ENCODE results near the gene USP49. TPM values are rescaled to one million over a fixed set of nuclear protein-coding genes. Genes with fewer than 3 reads are reported as not detected.

The USP49 gene
- total RNA-seq, 3 donors from 2014 or later = 3.4 to 4.9 (median 4.7) TPM

GRCh38 chr6:41896281-41896680, 1.1 kb upstream of the USP49 start:
- H3K27ac ChIP-seq = peak overlapping the region in 1 of 2 donors; percentile 83
- peak overlapping the region in 2 of 3 donors; percentile 77 to 78 for H3K4me3 ChIP-seq
- no peak for DNase-seq (ENCODE audit: low spot score in 2 of 2)
- no peaks in the 10 kb centered on the region for H3K36me3 ChIP-seq
- no peaks in the 10 kb centered on the region for H3K4me1 ChIP-seq
- no peaks in the 10 kb centered on the region for H3K9me3 ChIP-seq
- TF ChIP-seq POLR2A (IDR thresholded peaks at IDR 0.05) (no peak), POLR2AphosphoS5 (IDR thresholded peaks at IDR 0.05) (no peak)
- TF ChIP-seq, protein P1, sequence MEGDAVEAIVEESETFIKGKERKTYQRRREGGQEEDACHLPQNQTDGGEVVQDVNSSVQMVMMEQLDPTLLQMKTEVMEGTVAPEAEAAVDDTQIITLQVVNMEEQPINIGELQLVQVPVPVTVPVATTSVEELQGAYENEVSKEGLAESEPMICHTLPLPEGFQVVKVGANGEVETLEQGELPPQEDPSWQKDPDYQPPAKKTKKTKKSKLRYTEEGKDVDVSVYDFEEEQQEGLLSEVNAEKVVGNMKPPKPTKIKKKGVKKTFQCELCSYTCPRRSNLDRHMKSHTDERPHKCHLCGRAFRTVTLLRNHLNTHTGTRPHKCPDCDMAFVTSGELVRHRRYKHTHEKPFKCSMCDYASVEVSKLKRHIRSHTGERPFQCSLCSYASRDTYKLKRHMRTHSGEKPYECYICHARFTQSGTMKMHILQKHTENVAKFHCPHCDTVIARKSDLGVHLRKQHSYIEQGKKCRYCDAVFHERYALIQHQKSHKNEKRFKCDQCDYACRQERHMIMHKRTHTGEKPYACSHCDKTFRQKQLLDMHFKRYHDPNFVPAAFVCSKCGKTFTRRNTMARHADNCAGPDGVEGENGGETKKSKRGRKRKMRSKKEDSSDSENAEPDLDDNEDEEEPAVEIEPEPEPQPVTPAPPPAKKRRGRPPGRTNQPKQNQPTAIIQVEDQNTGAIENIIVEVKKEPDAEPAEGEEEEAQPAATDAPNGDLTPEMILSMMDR (IDR thresholded peaks at IDR 0.05) = no peak
- intact Hi-C loops (cut with DNase I; ENCODE audit: low total_unique reads) = no loop called here
- no peaks in the 10 kb centered on the region for H3K27me3 ChIP-seq

DNA sequence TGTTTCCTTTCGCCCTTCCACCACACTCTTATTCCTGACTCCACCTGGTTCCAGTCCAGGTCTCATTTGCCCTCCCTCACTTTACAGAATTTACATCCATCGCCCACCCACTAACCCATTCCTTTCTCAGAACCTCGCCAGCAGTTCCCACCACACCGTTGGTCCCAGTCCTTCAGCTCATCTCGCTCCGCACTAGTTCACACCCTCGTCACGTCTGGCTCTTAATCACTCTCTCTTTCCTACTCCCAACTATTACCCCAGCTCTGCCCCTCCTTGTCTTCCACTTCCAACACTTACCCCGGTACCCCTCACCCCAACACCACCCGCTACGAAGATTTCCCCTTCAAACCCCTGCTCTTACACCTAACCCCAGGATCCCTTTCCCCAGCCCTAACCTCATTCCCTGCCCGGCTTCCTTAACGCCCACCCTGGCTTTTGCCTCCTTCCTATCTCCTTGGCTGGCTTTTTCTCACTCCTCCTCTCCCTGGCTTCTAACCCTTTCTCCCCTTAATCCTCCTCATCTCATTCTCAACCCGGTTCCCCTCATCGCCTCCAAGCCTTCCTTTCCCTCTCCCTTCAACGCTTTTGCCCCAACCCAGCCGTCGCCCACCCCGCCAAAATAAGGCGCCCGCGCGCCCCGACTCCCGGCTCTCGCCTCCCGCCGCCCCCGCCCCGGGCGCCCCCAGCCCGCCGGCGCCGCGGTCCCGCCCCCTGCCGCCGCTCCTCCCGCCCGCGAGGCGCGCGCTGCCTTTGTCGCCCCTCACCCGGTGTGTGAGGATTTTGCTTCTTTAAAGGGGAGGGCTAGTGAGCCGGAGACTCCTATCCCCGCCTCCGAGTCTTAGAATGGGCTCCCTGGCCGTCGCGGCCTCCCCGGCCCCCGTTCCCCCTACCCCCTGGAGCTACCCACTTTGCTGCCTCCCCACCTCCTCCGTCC, 542 bp downstream of the USP49 start:
- Histone ChIP-seq H3K4me3 (peak overlapping the region; percentile 76 to 78 (median 77)), H3K9me3 (no peaks in the 10 kb centered on the region), H3K27me3 (no peaks in the 10 kb centered on the region), H3K36me3 (no peaks in the 10 kb centered on the region), H3K4me1 (no peaks in the 10 kb centered on the region), H3K27ac (peak overlapping the region; percentile 81 to 83)
- intact Hi-C loops (cut with DNase I; ENCODE audit: low total_unique reads) = no loop called here
- TF ChIP-seq, protein P1 (IDR thresholded peaks at IDR 0.05) = no peak
- TF ChIP-seq POLR2A (IDR thresholded peaks at IDR 0.05) (no peak), POLR2AphosphoS5 (IDR thresholded peaks at IDR 0.05) (no peak)
- DNase-seq (ENCODE audit: low spot score in 2 of 2) = no peak

- Histone ChIP-seq H3K4me3 (no peak overlapping the region), H3K36me3 (no peaks in the 10 kb centered on the region), H3K4me1 (no peaks in the 10 kb centered on the region), H3K9me3 (no peaks in the 10 kb centered on the region), H3K27me3 (no peaks in the 10 kb centered on the region), H3K27ac (no peak overlapping the region)
- TF ChIP-seq POLR2A (IDR thresholded peaks at IDR 0.05) (no peak), POLR2AphosphoS5 (IDR thresholded peaks at IDR 0.05) (no peak)
- TF ChIP-seq, protein P1 (IDR thresholded peaks at IDR 0.05) = no peak
- intact Hi-C loops (cut with DNase I; ENCODE audit: low total_unique reads) = no loop called here
- no peak for DNase-seq (ENCODE audit: low spot score in 2 of 2)
Observed at GRCh38 chr6:41892921-41893564, 2.1 kb downstream of the USP49 start.

GRCh38 chr6:41887331-41887751, 7.8 kb downstream of the USP49 start:
- Histone ChIP-seq H3K36me3 (no peaks in the 10 kb centered on the region), H3K4me3 (no peak overlapping the region), H3K4me1 (no peaks in the 10 kb centered on the region), H3K27me3 (no peaks in the 10 kb centered on the region), H3K27ac (peak overlapping the region in 1 of 2 donors; percentile 38), H3K9me3 (no peaks in the 10 kb centered on the region)
- TF ChIP-seq POLR2AphosphoS5 (IDR thresholded peaks at IDR 0.05) (no peak), POLR2A (IDR thresholded peaks at IDR 0.05) (no peak)
- TF ChIP-seq, protein P1 (IDR thresholded peaks at IDR 0.05) = no peak
- DNase-seq (ENCODE audit: low spot score in 2 of 2) = no peak
- intact Hi-C loops (cut with DNase I; ENCODE audit: low total_unique reads) = no loop called here

- Histone ChIP-seq H3K4me1 (no peaks in the 10 kb centered on the region), H3K4me3 (no peak overlapping the region), H3K36me3 (no peaks in the 10 kb centered on the region), H3K27me3 (no peaks in the 10 kb centered on the region), H3K9me3 (no peaks in the 10 kb centered on the region), H3K27ac (no peak overlapping the region)
- TF ChIP-seq, protein P1 (IDR thresholded peaks at IDR 0.05) = no peak
- no peak for TF ChIP-seq POLR2A (IDR thresholded peaks at IDR 0.05)
- TF ChIP-seq POLR2AphosphoS5 (IDR thresholded peaks at IDR 0.05) = no peak
- intact Hi-C loops (cut with DNase I; ENCODE audit: low total_unique reads) = no loop called here
- no peak for DNase-seq (ENCODE audit: low spot score in 2 of 2)
Observed at GRCh38 chr6:41885930-41886329, 9.2 kb downstream of the USP49 start.
